HEK293 (cell line): ENCODE data around the gene SLC6A16.

Source experiments
- KLF1 ChIP-seq: fragments of 450-650 bp; formaldehyde crosslinking; IDR thresholded peaks from 2 replicates; pipeline ENCODE4 v1.5.1; 2016; ENCODE audit warnings: missing biosample characterization, missing genetic modification characterization
- KLF16 ChIP-seq: fragments of 450-650 bp; formaldehyde crosslinking; IDR thresholded peaks from 2 replicates; pipeline ENCODE4 v1.5.1; 2017; ENCODE audit warnings: missing biosample characterization, missing genetic modification characterization
- KLF9 ChIP-seq: fragments of 450-650 bp; formaldehyde crosslinking; IDR thresholded peaks from 2 replicates; pipeline ENCODE4 v1.5.1; 2016; ENCODE audit warnings: missing biosample characterization, missing genetic modification characterization, low read depth
- SCRT1 ChIP-seq: fragments of 450-650 bp; formaldehyde crosslinking; IDR thresholded peaks from 2 replicates; pipeline ENCODE4 v1.5.1; 2016; ENCODE audit warnings: missing biosample characterization, missing genetic modification characterization, borderline replicate concordance
- SCRT2 ChIP-seq: fragments of 450-650 bp; formaldehyde crosslinking; IDR thresholded peaks from 2 replicates; pipeline ENCODE4 v1.5.1; 2016; ENCODE audit warnings: missing biosample characterization, missing genetic modification characterization
- SP7 ChIP-seq: fragments of 450-650 bp; formaldehyde crosslinking; IDR thresholded peaks from 2 replicates; pipeline ENCODE4 v1.5.1; 2016; ENCODE audit warnings: missing biosample characterization, missing genetic modification characterization
- ZBTB20 ChIP-seq: fragments of 450-650 bp; formaldehyde crosslinking; IDR thresholded peaks from 2 replicates; pipeline ENCODE4 v1.5.1; 2016; ENCODE audit warnings: missing biosample characterization, missing genetic modification characterization
- ZFP3 ChIP-seq: fragments of 450-650 bp; formaldehyde crosslinking; IDR thresholded peaks from 2 replicates; pipeline ENCODE4 v1.5.1; 2016; ENCODE audit warnings: low read depth, missing biosample characterization, missing genetic modification characterization
- ZFP37 ChIP-seq: fragments of 450-650 bp; formaldehyde crosslinking; IDR thresholded peaks from 2 replicates; pipeline ENCODE4 v1.5.1; 2016; ENCODE audit warnings: missing biosample characterization, missing genetic modification characterization
- ZNF114 ChIP-seq: fragments of 450-650 bp; formaldehyde crosslinking; IDR thresholded peaks from 2 replicates; pipeline ENCODE4 v1.5.0; 2017; ENCODE audit warnings: missing biosample characterization, missing genetic modification characterization
- ZNF121 ChIP-seq: fragments of 450-650 bp; formaldehyde crosslinking; IDR thresholded peaks from 2 replicates; pipeline ENCODE4 v1.5.1; 2016; ENCODE audit warnings: missing biosample characterization, missing genetic modification characterization
- ZNF132 ChIP-seq: fragments of 450-650 bp; formaldehyde crosslinking; IDR thresholded peaks from 2 replicates; pipeline ENCODE4 v1.5.1; 2017; ENCODE audit warnings: missing biosample characterization, missing genetic modification characterization, borderline replicate concordance
- ZNF138 ChIP-seq: fragments of 450-650 bp; formaldehyde crosslinking; IDR thresholded peaks from 2 replicates; pipeline ENCODE4 v1.5.1; 2016; ENCODE audit warnings: missing biosample characterization, missing genetic modification characterization, borderline replicate concordance
- ZNF19 ChIP-seq: fragments of 450-650 bp; formaldehyde crosslinking; IDR thresholded peaks from 2 replicates; pipeline ENCODE4; 2016; ENCODE audit warnings: missing biosample characterization, missing genetic modification characterization, low read depth
- ZNF2 ChIP-seq: fragments of 450-650 bp; formaldehyde crosslinking; IDR thresholded peaks from 2 replicates; pipeline ENCODE4 v1.5.1; 2016; ENCODE audit warnings: missing biosample characterization, missing genetic modification characterization
- ZNF223 ChIP-seq: fragments of 450-650 bp; formaldehyde crosslinking; IDR thresholded peaks from 2 replicates; pipeline ENCODE4 v1.5.1; 2016; ENCODE audit warnings: missing biosample characterization, missing genetic modification characterization
- ZNF23 ChIP-seq: fragments of 450-650 bp; formaldehyde crosslinking; IDR thresholded peaks from 2 replicates; pipeline ENCODE4 v1.5.1; 2016; ENCODE audit warnings: missing biosample characterization, missing genetic modification characterization, borderline replicate concordance
- ZNF394 ChIP-seq: fragments of 450-650 bp; formaldehyde crosslinking; IDR thresholded peaks from 2 replicates; pipeline ENCODE4 v1.5.1; 2016; ENCODE audit warnings: missing biosample characterization, missing genetic modification characterization, mild to moderate bottlenecking, moderate library complexity, borderline replicate concordance
- ZNF404 ChIP-seq: fragments of 450-650 bp; formaldehyde crosslinking; IDR thresholded peaks from 2 replicates; pipeline ENCODE4 v1.5.1; 2017; ENCODE audit warnings: missing biosample characterization, missing genetic modification characterization
- ZNF423 ChIP-seq: fragments of 450-650 bp; formaldehyde crosslinking; IDR thresholded peaks from 2 replicates; pipeline ENCODE4 v1.5.1; 2016; ENCODE audit warnings: missing biosample characterization, missing genetic modification characterization
- ZNF510 ChIP-seq: fragments of 450-650 bp; formaldehyde crosslinking; IDR thresholded peaks from 2 replicates; pipeline ENCODE4 v1.5.1; 2018; ENCODE audit warnings: mild to moderate bottlenecking, missing genetic modification characterization, missing biosample characterization; ENCODE audit not compliant: insufficient replicate concordance
- ZNF514 ChIP-seq: fragments of 450-650 bp; formaldehyde crosslinking; IDR thresholded peaks from 2 replicates; pipeline ENCODE4 v1.5.1; 2016; ENCODE audit warnings: missing biosample characterization, missing genetic modification characterization
- ZNF544 ChIP-seq: fragments of 450-650 bp; formaldehyde crosslinking; IDR thresholded peaks from 2 replicates; pipeline ENCODE4 v1.5.0; 2017; ENCODE audit warnings: missing biosample characterization, missing genetic modification characterization
- ZNF561 ChIP-seq: fragments of 450-650 bp; IDR thresholded peaks from 2 replicates; pipeline ENCODE4 v1.5.1; 2018; ENCODE audit warnings: missing biosample characterization, missing genetic modification characterization, borderline replicate concordance
- ZNF623 ChIP-seq: fragments of 450-650 bp; formaldehyde crosslinking; IDR thresholded peaks from 2 replicates; pipeline ENCODE4 v1.5.1; 2016; ENCODE audit warnings: missing biosample characterization, missing genetic modification characterization
- ZNF624 ChIP-seq: fragments of 450-650 bp; formaldehyde crosslinking; IDR thresholded peaks from 2 replicates; pipeline ENCODE4 v1.5.1; 2017; ENCODE audit warnings: missing biosample characterization, missing genetic modification characterization
- ZNF629 ChIP-seq: fragments of 450-650 bp; formaldehyde crosslinking; IDR thresholded peaks from 2 replicates; pipeline ENCODE4 v1.5.1; 2017; ENCODE audit warnings: missing biosample characterization, missing genetic modification characterization
- ZNF747 ChIP-seq: fragments of 450-650 bp; formaldehyde crosslinking; IDR thresholded peaks from 2 replicates; pipeline ENCODE4 v1.5.1; 2016; ENCODE audit warnings: missing biosample characterization, missing genetic modification characterization
- ZNF777 ChIP-seq: fragments of 450-650 bp; formaldehyde crosslinking; IDR thresholded peaks from 2 replicates; pipeline ENCODE4 v1.5.1; 2017; ENCODE audit warnings: missing biosample characterization, missing genetic modification characterization, borderline replicate concordance
- ZSCAN30 ChIP-seq: fragments of 450-650 bp; IDR thresholded peaks from 2 replicates; pipeline ENCODE4 v1.5.1; 2018; ENCODE audit warnings: missing biosample characterization, mild to moderate bottlenecking, missing genetic modification characterization, moderate library complexity
- ZXDB ChIP-seq: fragments of 450-650 bp; formaldehyde crosslinking; IDR thresholded peaks from 2 replicates; pipeline ENCODE4 v1.5.1; 2016; ENCODE audit warnings: missing biosample characterization, missing genetic modification characterization
- TF ChIP-seq, protein P1 (sequence below): fragments of 450-650 bp; formaldehyde crosslinking; IDR thresholded peaks from 2 replicates; pipeline ENCODE4 v1.5.1; 2017; ENCODE audit warnings: missing biosample characterization, missing genetic modification characterization
- TF ChIP-seq, protein P2 (sequence below): fragments of 450-650 bp; formaldehyde crosslinking; IDR thresholded peaks from 2 replicates; pipeline ENCODE4 v1.5.1; 2017; ENCODE audit warnings: missing biosample characterization, missing genetic modification characterization
- TF ChIP-seq, protein P3 (sequence below): fragments of 450-650 bp; formaldehyde crosslinking; IDR thresholded peaks from 2 replicates; pipeline ENCODE4 v1.5.1; 2016; ENCODE audit warnings: missing biosample characterization, missing genetic modification characterization
- TF ChIP-seq, protein P4 (sequence below): fragments of 450-650 bp; formaldehyde crosslinking; IDR thresholded peaks from 2 replicates; pipeline ENCODE4 v1.5.0; 2017; ENCODE audit warnings: missing biosample characterization, missing genetic modification characterization, borderline replicate concordance

SLC6A16 gene

DNA sequence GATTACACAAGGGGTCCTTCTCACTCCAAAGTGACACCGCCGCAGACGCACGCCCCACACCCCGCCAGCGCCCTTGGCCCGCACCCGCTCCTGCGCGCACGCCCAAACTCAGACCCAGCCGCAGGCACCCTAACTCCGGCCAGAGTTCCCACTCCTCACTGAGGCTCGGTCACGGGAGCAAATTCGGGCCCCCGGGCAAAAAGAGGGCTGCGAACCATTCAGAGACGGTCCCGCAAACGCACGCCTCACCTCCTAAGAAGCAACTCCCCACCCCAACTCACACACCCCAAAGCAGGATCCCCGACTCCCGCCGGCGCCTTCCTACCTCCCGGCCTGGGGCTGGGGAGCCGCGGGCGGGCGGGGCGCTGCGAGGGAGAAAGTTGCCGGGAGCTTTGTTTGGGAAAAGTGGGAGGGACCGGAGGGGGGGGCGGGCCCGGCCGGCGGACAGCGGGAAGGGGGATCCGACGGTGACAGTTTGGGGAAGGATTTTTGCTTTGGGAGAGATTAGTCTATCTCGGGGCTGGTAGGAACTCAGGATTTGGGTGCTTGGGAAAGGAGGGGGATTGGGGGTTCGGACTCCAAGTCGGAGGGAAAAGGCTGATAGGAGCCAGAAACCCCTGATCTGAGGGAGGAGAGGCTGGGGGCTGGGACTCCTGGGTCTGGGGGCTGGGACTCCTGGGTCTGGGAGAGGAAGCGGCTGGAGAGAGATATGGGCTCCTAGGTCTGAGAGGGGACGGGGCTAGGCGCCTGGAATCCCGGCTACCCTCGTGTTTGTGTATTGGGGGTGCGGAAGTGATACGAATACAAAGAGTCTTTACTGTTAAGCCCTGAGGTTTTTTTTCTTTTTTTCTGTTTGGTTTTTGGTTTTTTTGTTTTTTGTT lies 37.3 kb upstream of the SLC6A16 start, which contains the start of gene TEAD2 (continued):
- TF ChIP-seq ZXDB (tag by site-specific recombination), result no peak; the same call in 1 of the 2 replicates
- TF ChIP-seq ZNF510 (tag by site-specific recombination), result no peak
- TF ChIP-seq ZNF544 (tag by site-specific recombination), result no peak
- TF ChIP-seq, protein P1, sequence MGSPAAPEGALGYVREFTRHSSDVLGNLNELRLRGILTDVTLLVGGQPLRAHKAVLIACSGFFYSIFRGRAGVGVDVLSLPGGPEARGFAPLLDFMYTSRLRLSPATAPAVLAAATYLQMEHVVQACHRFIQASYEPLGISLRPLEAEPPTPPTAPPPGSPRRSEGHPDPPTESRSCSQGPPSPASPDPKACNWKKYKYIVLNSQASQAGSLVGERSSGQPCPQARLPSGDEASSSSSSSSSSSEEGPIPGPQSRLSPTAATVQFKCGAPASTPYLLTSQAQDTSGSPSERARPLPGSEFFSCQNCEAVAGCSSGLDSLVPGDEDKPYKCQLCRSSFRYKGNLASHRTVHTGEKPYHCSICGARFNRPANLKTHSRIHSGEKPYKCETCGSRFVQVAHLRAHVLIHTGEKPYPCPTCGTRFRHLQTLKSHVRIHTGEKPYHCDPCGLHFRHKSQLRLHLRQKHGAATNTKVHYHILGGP (tag by site-specific recombination), result no peak
- 0 out of 2 replicates have a peak, but pooled peaks have one; percentile 26 for TF ChIP-seq ZNF2 (tag by site-specific recombination)
- no peak for TF ChIP-seq ZNF19 (tag by site-specific recombination)
- TF ChIP-seq, protein P2, sequence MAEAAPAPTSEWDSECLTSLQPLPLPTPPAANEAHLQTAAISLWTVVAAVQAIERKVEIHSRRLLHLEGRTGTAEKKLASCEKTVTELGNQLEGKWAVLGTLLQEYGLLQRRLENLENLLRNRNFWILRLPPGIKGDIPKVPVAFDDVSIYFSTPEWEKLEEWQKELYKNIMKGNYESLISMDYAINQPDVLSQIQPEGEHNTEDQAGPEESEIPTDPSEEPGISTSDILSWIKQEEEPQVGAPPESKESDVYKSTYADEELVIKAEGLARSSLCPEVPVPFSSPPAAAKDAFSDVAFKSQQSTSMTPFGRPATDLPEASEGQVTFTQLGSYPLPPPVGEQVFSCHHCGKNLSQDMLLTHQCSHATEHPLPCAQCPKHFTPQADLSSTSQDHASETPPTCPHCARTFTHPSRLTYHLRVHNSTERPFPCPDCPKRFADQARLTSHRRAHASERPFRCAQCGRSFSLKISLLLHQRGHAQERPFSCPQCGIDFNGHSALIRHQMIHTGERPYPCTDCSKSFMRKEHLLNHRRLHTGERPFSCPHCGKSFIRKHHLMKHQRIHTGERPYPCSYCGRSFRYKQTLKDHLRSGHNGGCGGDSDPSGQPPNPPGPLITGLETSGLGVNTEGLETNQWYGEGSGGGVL (tag by site-specific recombination), result peak; percentile 47
- TF ChIP-seq ZNF121 (tag by site-specific recombination), result no peak
- TF ChIP-seq ZNF404 (tag by site-specific recombination), result no peak
- no peak for TF ChIP-seq SCRT2 (tag by site-specific recombination)
- no peak for TF ChIP-seq ZNF629 (tag by site-specific recombination)
- no peak for TF ChIP-seq KLF16 (tag by site-specific recombination)
- no peak for TF ChIP-seq ZNF514
- TF ChIP-seq, protein P3, sequence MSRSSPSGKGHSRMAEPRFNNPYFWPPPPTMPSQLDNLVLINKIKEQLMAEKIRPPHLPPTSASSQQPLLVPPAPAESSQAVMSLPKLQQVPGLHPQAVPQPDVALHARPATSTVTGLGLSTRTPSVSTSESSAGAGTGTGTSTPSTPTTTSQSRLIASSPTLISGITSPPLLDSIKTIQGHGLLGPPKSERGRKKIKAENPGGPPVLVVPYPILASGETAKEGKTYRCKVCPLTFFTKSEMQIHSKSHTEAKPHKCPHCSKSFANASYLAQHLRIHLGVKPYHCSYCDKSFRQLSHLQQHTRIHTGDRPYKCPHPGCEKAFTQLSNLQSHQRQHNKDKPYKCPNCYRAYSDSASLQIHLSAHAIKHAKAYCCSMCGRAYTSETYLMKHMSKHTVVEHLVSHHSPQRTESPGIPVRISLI (tag by site-specific recombination), result peak; percentile 96
- TF ChIP-seq ZNF624, result no peak
- TF ChIP-seq ZNF747 (tag by site-specific recombination), result no peak
- TF ChIP-seq, protein P4, sequence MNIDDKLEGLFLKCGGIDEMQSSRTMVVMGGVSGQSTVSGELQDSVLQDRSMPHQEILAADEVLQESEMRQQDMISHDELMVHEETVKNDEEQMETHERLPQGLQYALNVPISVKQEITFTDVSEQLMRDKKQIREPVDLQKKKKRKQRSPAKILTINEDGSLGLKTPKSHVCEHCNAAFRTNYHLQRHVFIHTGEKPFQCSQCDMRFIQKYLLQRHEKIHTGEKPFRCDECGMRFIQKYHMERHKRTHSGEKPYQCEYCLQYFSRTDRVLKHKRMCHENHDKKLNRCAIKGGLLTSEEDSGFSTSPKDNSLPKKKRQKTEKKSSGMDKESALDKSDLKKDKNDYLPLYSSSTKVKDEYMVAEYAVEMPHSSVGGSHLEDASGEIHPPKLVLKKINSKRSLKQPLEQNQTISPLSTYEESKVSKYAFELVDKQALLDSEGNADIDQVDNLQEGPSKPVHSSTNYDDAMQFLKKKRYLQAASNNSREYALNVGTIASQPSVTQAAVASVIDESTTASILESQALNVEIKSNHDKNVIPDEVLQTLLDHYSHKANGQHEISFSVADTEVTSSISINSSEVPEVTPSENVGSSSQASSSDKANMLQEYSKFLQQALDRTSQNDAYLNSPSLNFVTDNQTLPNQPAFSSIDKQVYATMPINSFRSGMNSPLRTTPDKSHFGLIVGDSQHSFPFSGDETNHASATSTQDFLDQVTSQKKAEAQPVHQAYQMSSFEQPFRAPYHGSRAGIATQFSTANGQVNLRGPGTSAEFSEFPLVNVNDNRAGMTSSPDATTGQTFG (tag by site-specific recombination), result no peak
- no peak for TF ChIP-seq ZFP37 (tag by site-specific recombination)
- TF ChIP-seq ZNF132 (tag by site-specific recombination), result no peak
- TF ChIP-seq KLF1 (tag by site-specific recombination), result peak; percentile 54; the same call in 1 of the 2 replicates
- TF ChIP-seq ZNF623, result no peak
- TF ChIP-seq ZFP3 (tag by site-specific recombination), result no peak
- no peak for TF ChIP-seq ZNF23 (tag by site-specific recombination)
- no peak for TF ChIP-seq ZNF777 (tag by site-specific recombination)
- TF ChIP-seq ZNF114 (tag by site-specific recombination), result no peak
- TF ChIP-seq ZNF138 (tag by site-specific recombination), result no peak
- TF ChIP-seq ZBTB20 (tag by site-specific recombination), result peak; percentile 58; the same call in 1 of the 2 replicates
- TF ChIP-seq ZNF423 (tag by site-specific recombination), result no peak
- no peak; the same call in 1 of the 2 replicates for TF ChIP-seq ZNF561 (tag by site-specific recombination)
- peak; percentile 89 for TF ChIP-seq KLF9 (tag by site-specific recombination)
- no peak for TF ChIP-seq ZNF394 (tag by site-specific recombination)
- no peak for TF ChIP-seq SCRT1
- no peak for TF ChIP-seq ZNF223 (tag by site-specific recombination)
- no peak; the same call in 1 of the 2 replicates for TF ChIP-seq ZSCAN30 (tag by site-specific recombination)
- 0 out of 2 replicates have a peak, but pooled peaks have one; percentile 20 for TF ChIP-seq SP7 (tag by site-specific recombination)
